Suppressor macrophage treated with lipopolysaccharide for 4 hours (primary cell): Measurements from ENCODE around the gene ZMIZ1.

Experiments used
- DNase-seq: peaks from one replicate; pipeline ENCODE4 v3.0.0-alpha.2; 2020

The ZMIZ1 gene

DNA sequence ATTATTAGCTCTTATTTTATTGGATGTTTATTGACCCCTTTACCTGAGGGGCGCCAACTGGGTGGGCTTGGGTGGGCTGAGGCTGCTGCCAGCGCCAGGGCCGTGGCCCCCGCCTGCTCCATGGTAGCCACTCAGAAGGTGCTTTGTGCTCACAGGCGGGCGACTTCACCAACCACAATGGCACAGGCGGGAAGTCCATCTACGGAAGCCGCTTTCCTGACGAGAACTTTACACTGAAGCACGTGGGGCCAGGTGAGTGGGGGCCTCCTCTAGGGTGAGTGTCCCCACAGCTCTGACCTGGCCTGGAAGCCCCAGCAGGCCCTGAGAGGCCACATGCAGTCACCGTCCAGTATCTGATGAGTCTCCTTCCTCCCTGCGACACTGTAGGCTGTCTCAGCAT, 282.6 kb downstream of the ZMIZ1 start:
- DNase-seq = no peak

DNA sequence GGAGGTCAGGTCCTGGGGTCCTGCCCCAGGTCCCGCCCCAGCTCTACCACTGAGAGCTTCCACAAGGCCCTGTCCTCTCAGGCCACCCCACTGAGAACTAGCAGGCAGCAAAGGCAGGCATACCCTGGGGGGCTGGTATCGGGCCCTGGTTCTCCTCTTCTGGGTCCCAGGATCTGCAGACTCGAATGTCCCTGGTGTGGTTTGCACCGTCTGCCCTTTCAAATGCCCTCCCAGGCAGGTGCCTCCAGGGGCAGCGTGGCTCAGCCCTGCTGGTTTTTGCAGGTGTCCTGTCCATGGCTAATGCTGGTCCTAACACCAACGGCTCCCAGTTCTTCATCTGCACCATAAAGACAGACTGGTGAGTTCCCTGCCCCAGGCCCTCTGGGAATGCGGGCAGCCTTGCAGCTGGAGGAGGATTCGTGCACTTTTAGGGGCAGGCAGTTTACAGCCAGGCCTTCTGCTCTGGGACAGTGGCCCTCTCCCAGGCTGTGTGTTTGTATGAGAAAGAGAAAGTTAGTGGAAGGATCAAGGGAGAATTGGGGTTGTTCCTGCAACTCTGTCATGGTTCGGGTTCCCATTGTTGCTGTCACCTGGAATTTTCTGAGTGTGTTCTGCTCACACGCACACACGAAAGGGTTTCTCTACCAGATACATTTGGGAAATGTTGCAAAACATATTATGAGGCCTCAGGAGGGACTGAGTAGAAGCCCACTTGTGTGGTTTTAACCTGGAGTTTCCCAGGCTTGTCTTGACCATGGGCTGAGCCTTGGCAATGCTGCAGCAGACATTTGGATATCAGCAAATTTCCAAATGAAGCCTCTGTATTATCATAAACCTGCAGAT, 283.5 kb downstream of the ZMIZ1 start:
- no peak for DNase-seq

DNA sequence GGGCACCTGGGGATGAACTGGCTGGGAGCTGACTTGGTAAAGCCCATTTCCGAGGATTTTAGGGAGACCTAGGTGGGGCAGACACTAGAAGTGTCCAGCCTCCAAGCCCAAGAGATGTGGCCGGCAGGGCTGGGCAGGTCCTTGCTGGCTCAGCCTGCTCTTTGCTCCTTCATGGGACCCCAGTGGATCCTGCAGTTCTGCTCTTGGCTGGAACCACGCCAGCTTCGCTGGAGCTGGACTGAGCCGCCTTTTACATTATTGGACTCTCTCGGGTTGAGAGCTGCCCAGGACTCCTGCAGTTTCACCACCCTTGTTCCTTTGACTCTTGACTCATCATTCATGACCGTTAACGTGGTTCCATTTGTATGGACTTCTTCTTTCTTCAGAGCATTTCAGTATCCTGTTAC, 284.2 kb downstream of the ZMIZ1 start:
- DNase-seq = peak; percentile 78

DNA sequence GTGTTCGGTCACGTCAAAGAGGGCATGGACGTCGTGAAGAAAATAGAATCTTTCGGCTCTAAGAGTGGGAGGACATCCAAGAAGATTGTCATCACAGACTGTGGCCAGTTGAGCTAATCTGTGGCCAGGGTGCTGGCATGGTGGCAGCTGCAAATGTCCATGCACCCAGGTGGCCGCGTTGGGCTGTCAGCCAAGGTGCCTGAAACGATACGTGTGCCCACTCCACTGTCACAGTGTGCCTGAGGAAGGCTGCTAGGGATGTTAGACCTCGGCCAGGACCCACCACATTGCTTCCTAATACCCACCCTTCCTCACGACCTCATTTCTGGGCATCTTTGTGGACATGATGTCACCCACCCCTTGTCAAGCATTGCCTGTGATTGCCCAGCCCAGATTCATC, 285.0 kb downstream of the ZMIZ1 start:
- no peak for DNase-seq

DNA sequence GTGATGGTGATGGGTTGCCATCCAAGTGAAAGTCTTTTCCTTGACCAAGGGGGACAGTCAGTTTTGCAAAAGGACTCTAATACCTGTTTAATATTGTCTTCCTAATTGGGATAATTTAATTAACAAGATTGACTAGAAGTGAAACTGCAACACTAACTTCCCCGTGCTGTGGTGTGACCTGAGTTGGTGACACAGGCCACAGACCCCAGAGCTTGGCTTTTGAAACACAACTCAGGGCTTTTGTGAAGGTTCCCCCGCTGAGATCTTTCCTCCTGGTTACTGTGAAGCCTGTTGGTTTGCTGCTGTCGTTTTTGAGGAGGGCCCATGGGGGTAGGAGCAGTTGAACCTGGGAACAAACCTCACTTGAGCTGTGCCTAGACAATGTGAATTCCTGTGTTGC, 285.4 kb downstream of the ZMIZ1 start:
- DNase-seq = peak; percentile 39

DNA sequence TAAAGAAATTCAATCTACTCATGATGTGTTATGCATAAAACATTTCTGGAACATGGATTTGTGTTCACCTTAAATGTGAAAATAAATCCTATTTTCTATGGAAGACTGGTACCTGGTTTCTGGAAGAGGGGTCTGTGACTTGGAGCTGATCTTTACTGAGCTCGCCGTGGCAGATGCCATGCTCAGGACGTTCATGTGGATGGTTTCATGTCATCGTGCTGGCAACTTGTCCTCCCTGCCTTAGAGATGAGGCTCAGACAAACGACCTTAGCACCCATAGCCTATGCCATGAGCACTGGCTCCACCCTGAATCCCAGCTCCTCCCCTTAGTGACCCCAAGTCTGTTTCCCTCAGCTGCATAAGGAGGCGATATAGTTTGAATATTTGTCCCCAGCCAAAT, 285.8 kb downstream of the ZMIZ1 start:
- no peak for DNase-seq

DNA sequence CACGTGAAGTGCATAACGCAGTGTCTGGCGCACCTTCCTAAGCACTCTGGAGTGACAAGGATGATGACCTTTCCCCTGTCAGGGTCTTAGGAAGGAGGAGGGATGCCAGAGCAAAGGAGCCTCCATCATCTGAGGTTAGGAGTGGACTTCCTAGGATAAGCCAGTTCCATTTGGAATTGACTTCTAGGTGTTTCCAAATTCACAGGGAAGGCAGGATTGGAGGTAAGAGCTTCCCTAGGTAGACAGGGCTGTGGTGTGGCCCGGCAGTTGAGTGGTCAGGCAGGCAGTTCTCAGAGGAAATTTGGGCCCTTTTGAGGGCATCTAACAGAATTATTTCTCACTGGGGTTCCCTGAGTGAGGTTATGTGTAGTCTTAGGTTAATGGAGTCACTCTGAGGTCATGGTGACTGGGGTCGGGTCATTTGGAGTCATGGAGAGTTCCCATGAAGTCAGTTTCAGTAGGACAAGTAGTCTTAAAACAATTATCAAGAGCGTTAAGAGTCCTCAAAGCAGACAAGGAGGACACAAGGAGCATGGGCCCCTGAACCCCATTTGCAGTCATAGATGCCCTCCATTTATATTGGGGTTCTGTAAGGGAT, 286.8 kb downstream of the ZMIZ1 start:
- peak; percentile 62 for DNase-seq

DNA sequence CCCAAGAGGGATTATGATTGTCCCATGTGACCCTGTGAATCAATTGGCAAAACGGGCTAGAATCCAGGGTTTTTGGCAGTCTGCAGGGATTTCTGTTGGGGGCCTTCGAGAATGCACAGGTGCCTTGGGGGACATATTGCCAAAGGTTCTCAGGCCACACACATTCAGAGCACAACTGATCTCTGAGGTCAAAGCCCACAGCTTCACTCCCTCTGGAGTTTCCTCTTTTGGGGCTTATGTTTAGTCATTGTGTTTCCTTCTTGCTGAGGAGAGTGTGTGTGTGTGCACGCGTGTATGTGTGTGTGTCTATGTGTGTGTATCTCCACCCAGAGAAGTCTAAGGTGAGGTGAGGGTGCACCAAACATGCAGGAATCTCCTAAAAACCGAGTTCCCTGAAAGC, 287.3 kb downstream of the ZMIZ1 start:
- DNase-seq = peak; percentile 77

DNA sequence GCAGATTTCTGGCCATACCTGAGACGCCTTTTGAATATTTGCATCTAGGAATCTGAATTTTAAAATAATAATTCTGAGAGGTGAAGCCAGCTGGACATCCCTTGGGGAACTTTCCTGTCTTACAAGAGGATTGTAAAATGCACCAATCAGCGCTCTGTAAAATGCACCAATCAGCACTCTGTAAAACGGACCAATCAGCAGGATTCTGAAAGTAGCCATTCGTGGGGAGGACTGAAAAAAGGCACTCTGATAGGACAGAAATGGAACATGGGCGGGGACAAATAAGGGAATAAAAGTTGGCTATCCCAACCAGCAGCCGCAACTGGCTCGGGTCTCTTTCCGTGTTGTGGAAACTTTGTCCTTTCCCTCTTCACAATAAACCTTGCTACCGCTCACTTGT, 288.4 kb downstream of the ZMIZ1 start:
- DNase-seq = no peak

DNA sequence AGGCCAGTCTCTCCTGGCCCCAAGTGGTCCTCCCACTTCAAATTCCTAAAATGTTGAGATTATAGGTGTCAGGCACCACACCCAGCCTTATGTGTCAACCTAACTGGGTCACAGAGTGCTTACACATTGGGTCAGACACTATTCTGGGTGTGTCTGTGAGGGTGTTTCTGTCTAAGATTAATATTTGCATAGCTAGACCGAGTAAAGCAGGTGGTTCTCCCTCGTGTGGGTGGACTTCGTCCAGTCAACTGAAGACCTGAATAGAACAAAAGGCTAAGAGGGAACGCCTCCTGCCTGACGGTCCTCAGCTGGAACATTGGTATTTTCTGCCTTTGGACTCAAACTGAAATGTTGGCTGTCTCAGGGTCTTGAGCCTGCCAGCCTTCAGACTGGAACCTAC, 290.0 kb downstream of the ZMIZ1 start:
- no peak for DNase-seq

DNA sequence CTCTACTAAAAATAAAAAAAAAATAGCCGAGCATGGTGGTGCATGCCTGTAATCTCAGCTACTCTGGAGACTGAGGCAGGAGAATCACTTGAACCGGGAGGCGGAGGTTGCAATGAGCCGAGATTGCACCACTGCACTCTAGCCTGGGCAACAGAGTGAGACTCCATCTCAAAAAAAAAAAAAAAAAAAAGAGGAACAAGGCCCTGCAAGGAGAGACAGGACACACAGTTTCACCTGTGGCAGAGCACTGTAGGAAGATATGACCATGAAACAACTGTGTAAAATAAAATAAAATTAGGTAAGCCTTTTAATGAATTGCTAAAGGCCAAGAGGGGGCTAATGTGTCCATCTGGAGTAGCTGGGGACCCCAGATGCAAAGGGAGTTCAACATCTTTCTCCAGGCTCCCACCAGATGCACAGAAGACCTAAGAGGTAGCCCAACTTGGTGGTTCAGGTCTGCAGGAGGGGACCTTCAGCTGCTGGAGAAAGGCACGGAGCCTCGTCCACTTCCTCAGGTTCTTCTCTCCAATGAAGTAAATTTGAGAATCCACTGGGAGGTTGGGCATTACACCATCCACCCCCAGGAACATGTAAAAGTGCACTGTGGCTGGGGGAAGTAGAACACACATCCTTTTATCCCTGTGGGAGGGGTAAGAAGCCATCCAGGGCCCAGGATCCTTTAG, 291.2 kb downstream of the ZMIZ1 start:
- DNase-seq = no peak

DNA sequence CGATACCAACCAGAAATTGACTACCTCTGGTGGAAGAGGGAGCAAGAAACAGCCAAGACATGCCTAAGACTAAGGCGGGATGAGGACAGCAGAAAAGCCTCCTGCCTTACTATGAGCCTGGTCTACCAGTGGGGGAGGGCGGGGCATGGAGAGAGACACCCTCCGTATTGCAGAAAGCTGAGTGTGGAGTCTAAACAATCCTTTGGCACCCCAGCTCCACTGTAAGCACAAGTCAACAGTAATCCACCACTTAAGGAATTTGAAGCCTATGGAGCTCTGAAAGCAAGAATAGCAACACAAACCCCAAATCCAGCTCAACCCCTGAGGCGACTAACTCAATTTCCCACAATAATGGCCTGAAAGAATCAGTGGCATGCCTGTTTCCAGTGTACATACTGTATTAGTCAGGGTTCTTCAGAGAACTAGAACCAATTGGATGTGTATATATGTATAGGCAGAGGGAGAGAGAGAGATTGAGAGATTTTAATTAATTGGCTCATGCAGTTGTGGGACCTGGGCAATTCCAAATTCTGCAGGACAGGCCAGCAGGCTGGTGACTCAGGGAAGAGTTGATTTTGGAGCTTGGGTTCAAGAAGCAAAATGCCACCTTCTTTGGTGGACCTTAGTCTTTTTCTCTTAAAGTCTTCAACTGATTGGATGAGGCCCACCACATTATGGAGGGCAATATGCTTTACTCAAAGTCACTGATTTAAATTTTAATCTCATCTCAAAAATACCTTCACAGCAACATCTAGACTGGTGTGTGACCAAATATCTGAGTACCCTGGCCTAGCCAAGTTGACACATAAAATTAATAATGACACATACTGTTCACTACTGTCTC, 292.0 kb downstream of the ZMIZ1 start:
- no peak for DNase-seq

DNA sequence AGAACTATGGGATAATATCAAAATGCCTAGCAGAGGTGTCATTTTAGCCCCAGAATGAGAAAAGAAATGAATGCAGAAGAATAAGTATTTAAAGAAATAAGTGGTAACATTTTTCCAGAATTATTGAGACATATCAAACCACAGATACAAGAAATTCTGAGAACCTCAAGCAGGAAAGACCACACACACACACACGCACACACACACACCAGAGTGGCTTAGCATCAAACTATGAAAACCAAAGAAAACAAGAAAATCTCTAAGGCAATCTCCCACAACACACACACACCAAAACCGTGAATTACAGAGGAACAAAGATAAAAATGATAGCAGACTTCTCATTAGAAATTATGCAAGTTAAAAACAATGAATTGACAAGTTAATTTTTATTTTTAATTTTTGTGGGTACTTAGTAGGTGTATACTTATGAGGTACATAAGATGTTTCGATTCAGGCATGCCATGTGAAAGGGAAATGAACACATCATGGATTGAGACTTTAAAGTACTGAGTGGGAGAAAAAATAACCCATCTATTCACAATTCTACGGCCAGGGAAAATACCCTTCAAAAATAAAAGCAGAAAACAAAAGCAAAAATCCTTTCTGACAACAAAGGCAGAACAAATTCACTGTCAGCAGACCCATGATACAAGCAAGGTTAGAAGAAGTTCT, 293.1 kb downstream of the ZMIZ1 start:
- no peak for DNase-seq
